GM18508 (cell line): ENCODE measurements around the gene COX14.
A peak's percentile ranks its signal among the peaks of the same experiment; 100 is the strongest.

ENCODE experiments used
- ATAC-seq: cut with Tn5 transposase; IDR thresholded peaks from one replicate; pipeline ENCODE4 v1.9.1; 2021; ENCODE audit warnings: moderate number of reproducible peaks; ENCODE audit not compliant: insufficient read depth, unreplicated experiment

Gene COX14

DNA sequence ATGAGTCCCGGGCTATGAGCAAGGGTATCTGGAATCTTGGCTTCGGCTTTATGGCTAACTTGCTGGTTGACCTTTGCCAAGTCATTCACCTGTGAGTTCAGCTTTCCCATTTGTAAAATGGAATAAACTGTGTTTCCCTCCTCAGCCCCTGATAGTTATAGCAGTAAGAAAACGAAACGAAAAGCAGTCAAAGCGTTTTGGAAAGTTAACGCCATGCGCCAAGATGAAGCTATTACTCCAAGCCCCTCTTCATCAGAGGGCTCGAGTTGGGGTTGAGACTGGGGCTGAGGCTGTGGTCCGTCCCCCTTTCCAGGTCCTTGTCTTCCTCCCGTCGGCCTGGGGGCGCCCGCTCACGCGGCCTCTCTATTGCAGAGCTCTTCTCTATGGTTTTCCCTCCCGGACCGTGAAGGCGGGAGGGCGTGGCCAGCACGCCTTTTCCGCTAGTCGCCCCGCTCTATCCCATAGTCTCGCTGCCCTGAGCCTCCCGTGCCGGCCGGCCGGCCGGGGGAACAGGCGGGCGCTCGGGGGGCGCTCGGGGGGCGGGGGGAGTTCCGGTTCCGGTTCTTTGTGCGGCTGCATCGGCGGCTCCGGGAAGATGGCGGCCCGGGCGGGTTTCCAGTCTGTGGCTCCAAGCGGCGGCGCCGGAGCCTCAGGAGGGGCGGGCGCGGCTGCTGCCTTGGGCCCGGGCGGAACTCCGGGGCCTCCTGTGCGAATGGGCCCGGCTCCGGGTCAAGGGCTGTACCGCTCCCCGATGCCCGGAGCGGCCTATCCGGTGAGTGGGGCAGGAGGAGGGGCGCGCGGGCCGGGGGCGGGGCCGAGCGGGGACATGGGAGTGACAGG, 27.0 kb upstream of the COX14 start, which contains the start of gene SMARCD1:
SMARCD1 (plus strand) TSS at position 568 of the 840 bp plus-strand sequence; CDS start at position 596, 28 bp downstream.
- peak; percentile 25 for ATAC-seq

DNA sequence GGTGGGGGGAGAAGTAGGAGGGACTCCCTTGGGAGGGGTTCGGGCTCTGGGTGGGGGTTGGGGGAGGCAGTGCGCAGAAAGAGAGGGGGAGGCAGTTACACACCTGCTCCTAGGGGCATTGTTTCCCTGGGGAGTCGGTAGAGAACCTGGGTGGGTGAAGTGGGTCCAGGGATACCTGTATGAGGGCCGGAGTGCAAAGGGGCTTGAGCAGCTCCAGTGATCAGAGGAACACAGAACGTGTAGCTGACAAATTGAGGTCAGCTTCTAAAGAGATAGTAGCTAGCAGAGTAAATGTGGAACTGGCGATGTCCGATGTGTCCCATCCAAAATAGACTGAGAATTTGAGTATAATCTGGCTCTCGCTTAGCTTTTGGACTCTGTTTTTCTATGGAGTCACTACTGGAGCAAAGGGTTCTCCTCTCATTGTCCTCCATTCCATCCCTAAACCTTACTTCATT, 26.4 kb upstream of the COX14 start:
- ATAC-seq, result no peak

DNA sequence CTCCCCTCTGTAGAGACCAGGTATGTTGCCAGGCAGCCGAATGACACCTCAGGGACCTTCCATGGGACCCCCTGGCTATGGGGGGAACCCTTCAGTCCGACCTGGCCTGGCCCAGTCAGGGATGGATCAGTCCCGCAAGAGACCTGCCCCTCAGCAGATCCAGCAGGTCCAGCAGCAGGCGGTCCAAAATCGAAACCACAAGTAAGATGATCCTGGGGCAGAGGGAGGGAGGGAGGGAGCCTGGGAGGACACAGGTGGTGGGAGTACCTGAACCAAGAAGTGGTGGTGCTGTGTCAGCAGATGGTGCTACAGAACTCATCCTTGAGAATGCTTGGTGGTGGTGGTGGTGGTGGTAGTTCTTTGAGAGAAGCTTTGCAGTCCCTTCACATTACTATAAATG, 25.9 kb upstream of the COX14 start:
- no peak for ATAC-seq

DNA sequence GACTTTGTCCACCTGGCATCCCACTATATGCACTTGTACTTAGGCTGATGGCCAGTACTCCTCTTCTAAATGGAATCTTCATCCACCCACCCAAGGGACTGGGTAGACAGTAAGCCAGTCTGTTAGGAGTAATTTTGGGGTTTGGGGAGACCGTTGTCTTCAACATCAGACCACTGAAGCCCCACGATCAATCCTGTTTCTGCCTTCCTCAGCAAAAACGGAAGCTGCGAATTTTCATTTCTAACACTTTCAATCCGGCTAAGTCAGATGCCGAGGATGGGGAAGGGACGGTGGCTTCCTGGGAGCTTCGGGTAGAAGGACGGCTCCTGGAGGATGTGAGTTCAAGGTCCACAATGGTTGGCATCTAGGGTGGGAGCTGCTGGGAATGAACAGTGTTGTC, 24.9 kb upstream of the COX14 start:
- ATAC-seq, result no peak

DNA sequence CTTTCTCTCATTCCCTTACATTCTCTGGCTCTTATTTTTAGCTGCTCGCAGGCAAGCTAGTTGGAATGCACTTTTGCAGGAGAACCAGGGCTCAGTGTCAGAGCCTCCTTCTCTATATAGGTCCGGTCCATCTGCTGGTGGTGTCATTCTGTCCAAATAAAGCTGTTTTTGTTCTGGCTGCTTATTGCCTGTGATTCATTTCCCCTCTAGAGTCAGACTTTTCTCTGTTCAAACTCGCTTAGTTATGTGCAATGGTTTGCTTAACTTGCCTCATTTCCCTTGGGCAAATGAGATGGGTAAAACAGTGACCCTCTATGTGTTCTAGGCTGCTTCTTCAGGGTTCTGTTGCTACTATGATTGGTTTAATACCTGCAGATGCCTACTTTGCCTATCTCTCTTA, 24.0 kb upstream of the COX14 start:
- ATAC-seq, result no peak

DNA sequence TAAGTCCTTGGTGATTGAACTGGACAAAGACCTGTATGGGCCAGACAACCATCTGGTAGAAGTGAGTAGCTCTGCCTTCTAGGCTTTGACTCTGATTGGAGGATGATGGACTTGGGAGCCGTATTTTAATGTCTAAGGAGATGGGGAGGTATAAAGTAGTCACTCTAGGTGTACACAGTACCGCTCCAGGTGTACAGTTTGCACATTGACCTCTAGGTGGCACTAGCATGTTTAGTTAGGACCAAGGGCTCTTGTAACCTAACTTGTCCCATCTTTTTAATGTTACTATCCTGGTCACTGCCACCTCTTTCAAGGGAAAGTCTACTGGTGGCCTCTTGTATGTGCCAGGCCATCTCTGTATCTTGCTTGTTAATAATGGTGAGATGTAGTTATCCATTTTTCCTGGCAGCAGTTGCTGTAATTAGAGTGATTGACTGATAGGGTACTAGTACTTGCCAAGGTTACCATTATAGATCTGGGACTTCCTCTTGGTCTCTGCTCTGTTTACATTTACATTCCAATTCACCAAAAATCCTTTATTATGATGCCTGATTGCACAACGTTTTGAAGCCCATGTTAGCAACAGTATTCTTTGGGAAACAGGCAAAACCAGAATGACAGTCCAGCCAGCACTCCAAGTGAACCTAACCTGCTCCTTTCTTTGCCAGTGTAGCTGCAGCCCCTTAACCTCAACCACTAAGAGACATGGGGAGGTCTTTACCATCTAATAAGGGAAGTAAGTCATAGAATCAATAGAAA, 23.3 kb upstream of the COX14 start:
- ATAC-seq, result no peak

DNA sequence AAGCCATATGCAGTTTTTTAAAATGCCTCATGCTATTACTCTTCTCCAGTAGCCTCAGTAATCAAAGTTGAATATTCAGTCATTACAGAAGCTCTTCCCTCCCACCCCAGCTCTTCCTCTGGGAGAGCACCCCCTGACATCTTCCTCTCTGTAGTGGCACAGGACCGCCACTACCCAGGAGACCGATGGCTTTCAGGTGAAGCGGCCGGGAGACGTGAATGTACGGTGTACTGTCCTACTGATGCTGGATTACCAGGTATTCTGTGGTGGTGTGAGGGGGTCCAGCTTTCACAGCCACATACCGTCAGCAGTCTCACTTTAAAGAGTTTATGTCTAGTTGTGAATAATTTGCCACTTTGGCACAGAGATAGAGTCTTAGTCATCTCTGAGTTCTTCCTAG, 22.3 kb upstream of the COX14 start:
- ATAC-seq, result no peak

DNA sequence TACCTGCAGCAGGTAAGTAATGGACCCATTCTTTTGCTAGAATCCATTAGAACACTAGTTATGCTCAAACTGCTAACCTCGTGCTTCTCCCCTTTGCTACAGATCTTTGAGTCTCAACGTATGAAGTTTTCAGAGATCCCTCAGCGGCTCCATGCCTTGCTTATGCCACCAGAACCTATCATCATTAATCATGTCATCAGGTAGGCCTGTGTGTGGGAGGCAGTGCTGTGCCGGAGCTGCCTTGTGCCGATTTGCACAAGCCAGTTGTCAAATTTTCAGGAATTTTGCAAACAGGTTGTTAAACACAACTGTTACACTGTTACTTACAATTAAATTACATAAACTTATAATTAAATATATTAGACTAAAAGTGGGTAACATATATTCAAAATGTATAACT, 21.6 kb upstream of the COX14 start:
- no peak for ATAC-seq

DNA sequence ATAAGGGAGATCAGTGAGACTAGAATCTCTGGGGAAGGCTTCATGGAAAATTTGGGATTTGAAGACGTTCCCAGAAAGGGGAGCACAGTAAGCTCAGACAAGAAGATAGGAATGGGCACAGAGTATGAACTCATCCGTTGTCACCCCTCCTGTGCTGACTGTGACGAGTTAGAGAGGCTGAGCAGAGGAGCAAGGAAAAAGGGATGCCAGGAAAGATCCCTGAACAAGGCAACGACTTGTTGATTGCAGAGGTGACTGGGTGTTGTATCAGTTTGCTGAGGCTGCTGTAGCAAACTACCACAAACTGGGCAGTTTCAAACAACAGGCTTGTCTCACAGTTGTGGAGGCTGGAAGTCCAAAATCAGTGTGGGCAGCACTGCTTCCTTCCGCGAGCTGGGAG, 14.1 kb upstream of the COX14 start:
- ATAC-seq, result no peak

DNA sequence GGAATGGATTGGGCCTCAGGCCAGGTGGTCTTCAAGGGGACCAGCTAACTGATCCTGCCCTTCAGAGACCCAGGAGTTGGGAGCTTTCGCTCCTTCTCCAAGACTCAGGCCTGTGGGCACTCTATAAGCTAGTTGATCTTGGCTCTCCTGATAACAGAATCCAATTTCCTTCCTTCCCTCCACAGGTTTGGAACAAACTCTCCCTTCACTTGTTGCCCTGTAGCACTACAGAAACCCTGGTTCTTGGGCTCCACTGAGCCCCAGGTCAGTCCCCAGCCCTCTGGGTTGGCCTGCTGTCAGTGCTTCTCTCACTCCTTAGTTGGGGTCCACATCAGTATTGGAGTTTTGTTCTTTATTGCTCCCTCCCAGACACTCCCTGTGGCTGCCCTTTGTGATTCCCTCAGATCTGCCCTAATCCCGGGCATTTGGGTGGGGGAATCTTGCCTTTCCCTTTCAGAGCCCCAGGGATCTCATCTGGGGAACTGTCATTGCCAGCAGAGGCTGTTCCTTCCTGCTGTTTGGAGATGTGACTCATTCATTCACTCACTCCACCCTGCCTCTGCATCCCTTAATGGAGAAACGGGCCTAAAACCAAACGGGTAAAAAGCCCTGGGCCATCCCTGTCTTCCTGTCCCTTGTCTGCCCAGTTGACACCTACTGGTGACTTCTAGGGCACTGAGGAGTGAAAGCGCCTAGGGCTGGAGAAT, 12.6 kb upstream of the COX14 start:
- no peak for ATAC-seq

DNA sequence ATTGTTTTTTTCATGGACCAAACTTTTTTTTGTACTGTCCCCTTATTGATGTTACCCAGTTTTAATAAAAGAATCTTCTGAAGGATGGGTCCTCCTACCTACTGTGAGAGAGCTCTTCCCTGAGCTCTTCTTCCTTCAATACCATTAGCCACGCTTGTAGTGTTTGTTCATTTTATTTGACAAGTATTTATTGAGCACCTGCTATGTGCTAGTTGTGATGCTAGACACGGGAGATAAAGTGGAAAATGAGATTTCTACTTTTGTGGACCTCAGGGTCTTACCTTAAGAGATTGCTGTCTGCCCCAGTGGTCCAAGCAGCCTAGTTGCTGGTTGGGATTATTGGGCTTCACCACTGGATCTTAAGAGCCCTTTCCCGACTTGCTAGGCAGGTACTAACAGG, 11.5 kb upstream of the COX14 start:
- ATAC-seq, result no peak

DNA sequence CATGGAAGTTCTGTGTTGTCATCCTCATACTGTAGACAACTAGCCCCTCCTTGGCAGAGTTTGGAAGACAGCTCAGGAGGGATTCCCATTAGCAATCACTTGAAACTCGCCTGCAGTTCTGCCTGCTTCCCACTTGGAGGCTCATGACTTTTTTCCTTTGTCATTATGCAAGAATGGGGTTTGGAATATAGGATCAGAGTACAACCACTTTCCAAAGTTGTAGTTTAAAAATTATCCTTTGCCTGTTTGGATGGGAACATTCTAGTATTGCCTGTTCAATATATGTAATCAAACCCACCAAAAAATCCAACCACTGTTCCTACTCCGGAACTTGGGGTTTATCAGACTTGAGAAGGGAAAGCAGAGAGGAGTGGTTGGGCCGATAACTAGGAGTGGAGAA, 10.4 kb upstream of the COX14 start:
- no peak for ATAC-seq

DNA sequence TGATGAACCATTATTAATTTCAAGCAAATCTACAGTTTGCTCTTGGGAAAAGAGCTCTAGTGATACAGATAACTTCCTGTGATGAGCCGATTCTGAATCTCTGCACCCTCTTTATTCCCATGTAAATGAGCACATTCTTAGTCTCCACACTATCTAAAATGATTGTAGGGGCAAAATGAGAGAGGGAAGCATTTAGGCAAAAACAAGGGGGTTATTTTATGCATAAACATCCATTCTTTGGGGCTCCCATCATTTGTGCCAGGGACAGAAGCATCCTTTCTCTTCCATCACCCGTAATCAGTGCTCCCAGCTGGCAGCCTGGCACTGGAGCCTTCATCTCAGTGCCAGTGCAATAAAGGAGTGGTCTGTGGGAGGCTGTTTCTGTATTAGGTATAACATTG, 9.9 kb upstream of the COX14 start:
- no peak for ATAC-seq

DNA sequence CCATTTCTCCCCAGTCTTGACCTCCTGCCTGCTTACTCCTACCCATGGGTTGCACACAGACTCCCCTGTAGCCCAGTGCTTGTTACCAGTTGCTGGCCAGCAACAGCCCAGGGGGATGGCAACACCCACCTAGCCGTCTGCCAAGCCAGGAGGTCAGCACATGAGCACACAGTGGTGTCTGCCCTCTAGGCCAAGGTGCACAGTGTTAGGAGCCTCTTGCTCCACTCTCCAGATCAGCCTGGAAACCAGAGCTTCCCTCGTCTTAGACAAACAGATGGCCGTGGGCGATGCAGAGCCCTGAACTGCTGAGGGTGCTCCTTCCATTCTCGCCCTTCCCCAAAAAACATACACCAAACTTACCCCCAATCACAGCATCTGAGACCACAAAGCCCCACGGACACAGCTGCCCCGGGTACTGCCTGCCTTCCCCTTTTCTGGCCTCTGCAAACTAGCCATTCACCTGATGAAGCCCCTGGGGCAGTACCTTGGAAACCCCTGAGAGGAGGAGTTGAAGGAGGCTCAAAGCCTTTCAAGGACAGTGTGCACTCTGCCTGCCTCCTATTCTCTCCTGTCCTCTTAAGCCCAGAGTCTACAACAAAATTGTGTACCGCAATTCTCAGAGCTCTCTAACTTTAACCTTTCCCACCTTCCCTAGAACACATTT, 9.3 kb upstream of the COX14 start:
- no peak for ATAC-seq

DNA sequence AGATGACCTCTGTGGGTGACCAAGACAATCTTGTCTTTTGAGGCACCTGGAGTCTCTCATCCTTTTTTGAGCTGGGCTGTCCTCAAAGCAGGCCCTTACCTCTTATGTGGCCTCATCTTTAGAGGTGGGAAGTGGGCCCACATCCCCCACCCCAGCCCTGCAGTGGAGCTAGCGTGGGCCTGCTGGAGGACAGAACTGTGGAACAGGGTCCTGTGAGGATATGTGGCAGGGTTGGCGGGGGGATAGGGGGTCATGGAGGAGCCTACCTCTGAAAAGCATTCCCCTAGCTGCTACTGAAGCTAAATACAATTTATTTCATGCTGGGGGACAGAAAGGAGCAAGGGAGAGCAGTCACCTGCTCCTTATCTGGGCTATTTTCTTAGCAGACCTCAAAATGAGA, 8.7 kb upstream of the COX14 start:
- ATAC-seq, result no peak

DNA sequence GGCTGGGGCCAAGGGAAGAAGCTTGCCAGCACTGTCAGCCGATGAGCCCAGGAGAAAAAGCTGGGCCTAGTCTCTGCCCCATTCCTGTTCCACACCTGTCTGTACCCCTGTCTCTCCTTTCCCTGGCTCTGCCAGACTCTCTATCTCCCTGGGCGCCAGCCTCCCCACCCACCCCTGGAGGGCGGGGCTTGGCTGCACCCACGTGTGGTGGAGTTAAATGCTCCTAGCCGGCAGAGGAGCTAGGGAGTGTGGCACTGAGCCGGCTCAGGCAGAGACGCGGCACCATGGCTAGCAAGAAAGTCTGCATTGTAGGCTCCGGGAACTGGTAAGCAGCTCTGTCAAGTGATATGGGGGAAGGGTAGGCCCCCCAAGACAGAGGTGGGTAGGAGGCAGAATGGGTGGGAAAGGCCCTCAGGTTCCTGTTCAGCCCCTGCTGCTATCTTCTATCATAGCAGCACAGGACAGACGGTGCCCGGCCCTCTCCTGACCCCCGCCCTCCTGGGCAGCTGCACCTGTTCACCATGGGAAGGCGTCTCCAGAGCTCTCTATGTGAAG, 8.2 kb upstream of the COX14 start, which contains the start of gene GPD1:
GPD1 (plus strand) TSS at position 242 of the 555 bp plus-strand sequence; CDS start at position 285, 43 bp downstream.
- ATAC-seq, result no peak

DNA sequence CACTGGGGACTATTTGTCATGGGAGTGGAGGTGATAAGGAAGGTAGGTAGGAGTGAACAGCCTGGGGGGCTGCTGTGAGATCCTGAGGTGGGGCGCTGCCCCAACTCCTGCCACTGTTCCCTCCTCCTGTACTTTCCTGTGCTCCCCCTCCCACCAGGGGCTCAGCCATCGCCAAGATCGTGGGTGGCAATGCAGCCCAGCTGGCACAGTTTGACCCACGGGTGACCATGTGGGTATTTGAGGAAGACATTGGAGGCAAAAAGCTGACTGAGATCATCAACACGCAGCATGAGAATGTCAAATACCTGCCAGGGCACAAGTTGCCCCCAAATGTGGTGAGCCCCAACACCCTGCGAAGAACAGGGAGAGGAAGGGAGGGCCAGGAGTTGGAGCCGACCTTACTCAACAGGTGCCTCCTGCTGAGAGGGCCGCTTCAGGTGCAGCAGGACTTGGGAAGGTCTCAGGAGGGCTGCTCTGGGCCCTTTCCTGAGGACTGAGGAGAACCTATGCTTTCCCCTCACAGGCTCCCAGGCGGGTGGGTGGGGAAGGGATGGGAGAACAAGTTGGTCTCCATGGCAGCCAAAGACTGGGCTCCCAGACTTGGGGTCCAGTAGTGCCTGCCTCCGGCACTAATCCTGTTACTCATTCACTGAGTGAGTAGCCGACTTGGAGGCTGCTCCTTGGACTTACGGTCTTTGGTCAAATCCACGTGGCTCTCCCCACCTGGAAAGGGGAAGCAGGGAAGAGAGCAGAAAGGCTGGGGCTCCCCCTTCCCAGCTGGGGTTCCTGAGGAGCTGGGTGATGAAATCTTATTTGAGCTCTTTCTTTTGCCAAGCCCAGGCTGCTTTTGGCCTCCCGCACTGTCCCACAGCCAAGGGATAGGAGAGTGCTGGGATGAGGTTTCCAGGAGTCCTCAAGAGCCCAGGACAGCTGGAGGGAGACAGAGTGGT, 7.3 kb upstream of the COX14 start:
- ATAC-seq, result no peak

DNA sequence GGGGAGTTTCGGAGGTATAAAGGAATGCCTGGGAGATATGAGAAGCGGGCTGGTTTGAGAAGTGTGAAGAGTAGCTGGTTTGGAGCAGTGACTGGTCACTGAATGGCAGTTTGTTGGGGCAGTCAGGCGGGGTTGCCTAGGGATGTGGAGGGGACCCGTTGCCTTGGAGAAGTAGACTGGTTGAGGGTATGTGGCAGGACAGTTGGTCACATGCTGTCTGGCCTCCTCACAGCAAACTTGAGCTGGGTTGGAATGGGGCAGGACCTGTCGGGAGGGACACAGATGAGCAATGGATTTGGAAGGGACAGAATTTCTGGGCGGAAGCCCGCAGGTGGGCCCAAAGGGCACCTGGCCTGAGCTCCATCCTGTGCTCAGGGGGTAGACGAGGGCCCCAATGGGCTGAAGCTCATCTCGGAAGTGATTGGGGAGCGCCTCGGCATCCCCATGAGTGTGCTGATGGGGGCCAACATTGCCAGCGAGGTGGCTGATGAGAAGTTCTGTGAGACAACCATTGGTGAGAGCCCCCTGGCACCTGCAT, 6.1 kb upstream of the COX14 start:
- ATAC-seq, result no peak

DNA sequence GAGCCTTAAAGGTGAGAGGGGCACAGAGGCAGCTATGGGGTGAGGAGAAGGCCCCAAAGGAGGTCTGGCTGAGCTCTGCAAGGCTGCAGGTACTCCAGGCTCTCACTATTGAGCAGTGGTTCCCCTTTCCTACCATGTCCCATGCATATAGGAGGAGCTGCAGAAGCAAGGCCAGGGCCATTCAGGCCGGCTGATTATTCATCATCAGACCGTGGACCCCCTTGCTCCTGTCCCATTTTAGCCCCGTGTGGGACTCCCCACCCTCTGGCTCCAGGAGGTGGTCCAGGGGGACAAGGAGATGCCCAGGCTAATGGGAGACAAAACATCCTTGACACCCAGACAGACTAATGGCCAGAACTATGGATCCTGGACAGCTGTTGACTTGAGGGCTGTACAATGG, 5.1 kb upstream of the COX14 start:
- no peak for ATAC-seq
